ENCODE results near the gene MPEG1. TPM values are rescaled to one million over a fixed set of nuclear protein-coding genes. Genes with fewer than 3 reads are reported as not detected.

Gene MPEG1
- polyA plus RNA-seq, 1 donor (not counting 4 experiments of a cell fraction or from before 2014, with no cell fraction given) = not detected

- DNase-seq (ENCODE audit: low read depth, low spot score) (no peak), FAIRE-seq (no peak)
- no peaks in the 10 kb centered on the region for H3K79me2 ChIP-seq (ENCODE audit: control insufficient read depth, insufficient read depth, low read length)
- no peak overlapping the region for H3K9ac ChIP-seq (ENCODE audit: control insufficient read depth, extremely low read depth, insufficient read depth, low read length)
- TF ChIP-seq, protein P1, sequence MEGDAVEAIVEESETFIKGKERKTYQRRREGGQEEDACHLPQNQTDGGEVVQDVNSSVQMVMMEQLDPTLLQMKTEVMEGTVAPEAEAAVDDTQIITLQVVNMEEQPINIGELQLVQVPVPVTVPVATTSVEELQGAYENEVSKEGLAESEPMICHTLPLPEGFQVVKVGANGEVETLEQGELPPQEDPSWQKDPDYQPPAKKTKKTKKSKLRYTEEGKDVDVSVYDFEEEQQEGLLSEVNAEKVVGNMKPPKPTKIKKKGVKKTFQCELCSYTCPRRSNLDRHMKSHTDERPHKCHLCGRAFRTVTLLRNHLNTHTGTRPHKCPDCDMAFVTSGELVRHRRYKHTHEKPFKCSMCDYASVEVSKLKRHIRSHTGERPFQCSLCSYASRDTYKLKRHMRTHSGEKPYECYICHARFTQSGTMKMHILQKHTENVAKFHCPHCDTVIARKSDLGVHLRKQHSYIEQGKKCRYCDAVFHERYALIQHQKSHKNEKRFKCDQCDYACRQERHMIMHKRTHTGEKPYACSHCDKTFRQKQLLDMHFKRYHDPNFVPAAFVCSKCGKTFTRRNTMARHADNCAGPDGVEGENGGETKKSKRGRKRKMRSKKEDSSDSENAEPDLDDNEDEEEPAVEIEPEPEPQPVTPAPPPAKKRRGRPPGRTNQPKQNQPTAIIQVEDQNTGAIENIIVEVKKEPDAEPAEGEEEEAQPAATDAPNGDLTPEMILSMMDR (optimal IDR thresholded peaks at IDR 0.05 in 1 of 3, IDR thresholded peaks at IDR 0.05 in 1 of 3, conservative IDR thresholded peaks at IDR 0.05 in 1 of 3; ENCODE audit: extremely low read depth in 1 of 3, insufficient read depth in 2 of 3, low read length in 3 of 3) = no peak
- TF ChIP-seq EZH2 (IDR thresholded peaks at IDR 0.05; ENCODE audit: low read length) = no peak
- no peaks in the 10 kb centered on the region for H3K9me1 ChIP-seq (ENCODE audit: control insufficient read depth, extremely low read depth, insufficient read depth, low read length)
- H3K9me3 ChIP-seq (ENCODE audit: control insufficient read depth, low read depth, low read length) = no peaks in the 10 kb centered on the region
- H3K27ac ChIP-seq (ENCODE audit: control insufficient read depth, insufficient read depth, low read length) = no peak overlapping the region
- H3K36me3 ChIP-seq (ENCODE audit: control insufficient read depth in 2 of 2, extremely low read depth in 1 of 2, insufficient read depth in 2 of 2, low read length in 2 of 2) = peaks cover 0 to 13% of the 10 kb centered on the region in 2 experiments
- no peaks in the 10 kb centered on the region for H3K4me1 ChIP-seq (ENCODE audit: control insufficient read depth, extremely low read depth, insufficient read depth, low read length)
- no peaks in the 10 kb centered on the region for H4K20me1 ChIP-seq (ENCODE audit: control insufficient read depth, extremely low read depth, insufficient read depth, low read length)
- dilution Hi-C loops (cut with MboI; ENCODE audit: extremely low pct_ligation_motif_present, low sequenced_read_pairs) = no loop called here
- no peak overlapping the region for H3K4me3 ChIP-seq (ENCODE audit: control insufficient read depth in 2 of 3, extremely low read depth in 1 of 3, insufficient read depth in 2 of 3, low read depth in 1 of 3, low read length in 3 of 3)
- H3K4me2 ChIP-seq (ENCODE audit: control insufficient read depth, extremely low read depth, insufficient read depth, low read depth, low read length) = no peak overlapping the region
- no peaks in the 10 kb centered on the region for H3K27me3 ChIP-seq (ENCODE audit: control insufficient read depth, extremely low read depth, insufficient read depth, low read length)
- no peak overlapping the region for H2AFZ ChIP-seq (ENCODE audit: control insufficient read depth, low read length)
Observed at GRCh38 chr11:59189986-59190385, 22.7 kb downstream of the MPEG1 start.

DNA sequence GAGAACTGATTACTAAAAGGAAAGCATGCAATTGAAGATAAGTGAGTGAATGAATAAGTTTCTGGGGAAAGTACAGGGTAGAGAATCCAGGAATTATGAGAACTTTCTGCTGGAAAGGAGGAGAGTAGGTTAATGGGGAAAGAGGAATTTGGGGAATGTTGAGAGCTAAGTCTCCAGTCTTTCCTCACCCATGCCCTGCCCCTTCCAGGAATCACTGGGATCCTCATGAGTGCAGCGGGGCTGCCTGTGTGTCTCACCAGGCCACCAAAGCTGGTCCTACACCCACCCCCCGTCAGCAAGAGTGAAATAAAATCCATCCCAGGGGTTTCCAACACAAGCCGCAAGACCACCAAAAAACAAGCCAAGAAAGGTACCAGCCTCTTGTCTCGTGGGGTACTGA, 23.8 kb downstream of the MPEG1 start:
- Histone ChIP-seq H3K36me3 (ENCODE audit: control insufficient read depth in 2 of 2, extremely low read depth in 1 of 2, insufficient read depth in 2 of 2, low read length in 2 of 2) (peaks cover 0 to 10% of the 10 kb centered on the region in 2 experiments), H3K9me3 (ENCODE audit: control insufficient read depth, low read depth, low read length) (no peaks in the 10 kb centered on the region), H3K4me2 (ENCODE audit: control insufficient read depth, extremely low read depth, insufficient read depth, low read depth, low read length) (no peak overlapping the region), H3K27ac (ENCODE audit: control insufficient read depth, insufficient read depth, low read length) (no peak overlapping the region), H3K9me1 (ENCODE audit: control insufficient read depth, extremely low read depth, insufficient read depth, low read length) (no peaks in the 10 kb centered on the region), H3K27me3 (ENCODE audit: control insufficient read depth, extremely low read depth, insufficient read depth, low read length) (no peaks in the 10 kb centered on the region), H4K20me1 (ENCODE audit: control insufficient read depth, extremely low read depth, insufficient read depth, low read length) (no peaks in the 10 kb centered on the region), H3K9ac (ENCODE audit: control insufficient read depth, extremely low read depth, insufficient read depth, low read length) (no peak overlapping the region), H3K79me2 (ENCODE audit: control insufficient read depth, insufficient read depth, low read length) (no peaks in the 10 kb centered on the region), H3K4me1 (ENCODE audit: control insufficient read depth, extremely low read depth, insufficient read depth, low read length) (no peaks in the 10 kb centered on the region), H3K4me3 (ENCODE audit: control insufficient read depth in 2 of 3, extremely low read depth in 1 of 3, insufficient read depth in 2 of 3, low read depth in 1 of 3, low read length in 3 of 3) (no peak overlapping the region), H2AFZ (ENCODE audit: control insufficient read depth, low read length) (no peak overlapping the region)
- no peak for DNase-seq (ENCODE audit: low read depth, low spot score)
- TF ChIP-seq, protein P1 (optimal IDR thresholded peaks at IDR 0.05 in 1 of 3, IDR thresholded peaks at IDR 0.05 in 1 of 3, conservative IDR thresholded peaks at IDR 0.05 in 1 of 3; ENCODE audit: extremely low read depth in 1 of 3, insufficient read depth in 2 of 3, low read length in 3 of 3) = no peak
- TF ChIP-seq EZH2 (IDR thresholded peaks at IDR 0.05; ENCODE audit: low read length) = no peak
- FAIRE-seq = no peak
- dilution Hi-C loops (cut with MboI; ENCODE audit: extremely low pct_ligation_motif_present, low sequenced_read_pairs) = no loop called here
